NCI-H128 (cell line): ENCODE measurements around the gene RPTOR.

Experiments used
- DNase-seq: peaks from one replicate; lab custom pipeline; 2025; ENCODE audit not compliant: unreplicated experiment; lab: John Stamatoyannopoulos, UW

The RPTOR gene

DNA sequence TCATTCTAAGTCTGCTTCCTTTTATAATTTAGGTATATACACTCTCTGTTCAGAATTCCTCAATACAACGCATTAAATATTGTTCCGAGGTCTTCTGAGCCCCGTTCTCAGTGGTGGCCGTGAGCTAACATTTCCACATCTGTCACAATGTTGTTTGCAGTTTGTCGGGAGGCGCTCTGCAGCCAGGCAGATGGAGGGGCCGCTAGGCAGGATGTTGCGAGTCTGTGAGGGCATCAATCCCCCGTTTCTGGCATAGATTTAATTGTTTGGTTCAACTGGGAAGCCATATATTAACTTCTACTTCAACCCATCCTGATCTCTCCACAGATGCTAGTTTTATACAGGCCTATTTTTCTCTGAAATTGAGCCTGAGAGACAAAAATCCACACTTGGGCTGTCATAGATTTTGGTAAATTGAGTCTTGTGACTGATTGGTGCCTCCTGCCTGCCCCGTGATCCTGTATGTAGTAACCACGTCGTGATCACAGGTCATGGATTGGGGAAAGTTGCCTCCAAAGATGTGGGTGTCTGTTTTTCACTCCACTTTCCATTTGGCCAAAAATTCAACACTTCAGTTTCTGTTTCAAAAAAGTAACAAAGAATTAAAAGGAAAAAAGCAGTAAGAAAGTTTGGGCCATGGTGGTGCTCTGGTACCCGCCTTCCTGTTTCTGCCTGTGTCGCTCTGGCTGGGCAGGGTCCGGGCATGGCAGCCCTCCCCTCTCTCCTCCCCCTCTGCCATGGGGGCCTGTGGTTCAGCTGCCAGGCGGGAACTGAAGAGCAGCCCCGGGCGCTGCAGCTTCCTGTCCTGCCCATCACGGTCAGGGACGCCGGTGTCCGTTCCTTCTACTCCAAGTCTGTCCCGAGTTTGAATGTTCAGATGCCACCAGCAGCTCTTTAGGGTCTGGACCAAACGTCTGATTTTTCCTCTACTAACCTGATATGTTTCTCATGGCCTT lies 41.5 kb downstream of the RPTOR start:
- no peak for DNase-seq

DNA sequence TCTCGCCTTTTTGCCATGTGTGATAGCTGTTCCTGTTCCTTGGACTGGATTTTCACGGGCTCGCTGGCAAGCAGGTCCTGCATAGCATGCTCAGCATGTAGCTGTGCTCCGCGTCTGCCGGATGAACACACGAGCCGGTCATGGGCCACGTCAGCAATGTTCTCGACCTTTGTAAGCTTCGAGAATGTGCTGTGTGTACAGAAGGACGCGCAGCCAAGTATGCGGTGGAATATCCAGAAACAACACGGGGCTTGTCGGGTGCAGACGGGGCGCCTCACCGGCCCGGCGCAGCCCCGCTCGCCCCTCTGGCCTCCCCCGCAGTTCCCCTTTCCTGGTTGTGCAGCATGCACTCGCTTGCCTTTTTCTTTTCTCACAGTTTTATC lies 42.2 kb downstream of the RPTOR start:
- no peak for DNase-seq

DNA sequence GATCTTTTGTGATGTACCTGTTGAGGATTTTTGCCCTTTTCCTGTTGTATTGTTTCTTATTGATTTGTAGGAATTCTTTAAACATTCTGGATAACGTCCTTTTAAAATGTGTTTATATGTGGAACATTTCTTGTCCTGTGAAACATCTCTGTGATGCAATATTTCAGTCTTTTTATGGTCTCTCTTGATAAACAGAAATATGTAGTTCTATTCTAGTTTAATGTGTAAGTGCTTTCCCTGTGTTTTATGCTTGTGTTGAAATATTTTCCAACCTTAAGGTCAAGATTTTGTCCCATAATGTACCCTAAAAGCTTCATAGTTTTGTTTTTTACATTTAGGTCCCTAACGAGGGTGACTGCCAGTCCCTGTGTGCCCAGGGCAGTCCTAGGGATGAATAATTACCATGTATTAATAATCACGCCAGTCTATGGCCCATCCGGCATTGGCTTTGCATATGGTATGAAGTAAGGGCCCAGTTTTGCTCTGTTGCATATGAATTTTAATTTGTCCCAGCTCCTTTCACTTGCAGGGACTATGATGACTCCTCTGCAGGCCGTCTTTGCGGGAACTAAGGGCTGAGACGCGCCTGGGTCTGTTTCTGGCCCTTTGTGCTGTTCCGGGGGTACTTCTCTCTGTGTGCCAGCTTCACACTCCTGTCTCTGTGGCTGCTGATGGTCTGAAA lies 44.2 kb downstream of the RPTOR start:
- DNase-seq = no peak

DNA sequence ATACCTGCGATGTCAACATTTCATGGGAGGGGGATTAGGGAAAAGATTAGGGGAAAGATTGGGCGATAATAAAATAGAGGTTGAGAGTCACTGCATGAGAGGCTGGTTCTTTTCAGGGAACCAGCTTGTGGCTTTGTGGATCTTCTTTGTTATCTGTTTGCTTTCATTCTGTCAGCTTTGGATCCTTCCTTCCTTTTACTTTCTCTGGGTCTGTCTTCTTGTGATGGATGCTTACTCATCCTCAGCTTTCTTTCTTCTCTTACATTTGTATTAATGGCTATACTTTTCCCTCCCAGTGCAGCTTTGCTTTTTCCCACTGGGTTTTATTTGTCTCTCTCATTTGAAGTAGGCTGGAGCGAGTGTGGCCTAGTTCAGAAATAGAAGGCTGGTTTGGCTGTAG lies 47.1 kb downstream of the RPTOR start:
- no peak for DNase-seq

DNA sequence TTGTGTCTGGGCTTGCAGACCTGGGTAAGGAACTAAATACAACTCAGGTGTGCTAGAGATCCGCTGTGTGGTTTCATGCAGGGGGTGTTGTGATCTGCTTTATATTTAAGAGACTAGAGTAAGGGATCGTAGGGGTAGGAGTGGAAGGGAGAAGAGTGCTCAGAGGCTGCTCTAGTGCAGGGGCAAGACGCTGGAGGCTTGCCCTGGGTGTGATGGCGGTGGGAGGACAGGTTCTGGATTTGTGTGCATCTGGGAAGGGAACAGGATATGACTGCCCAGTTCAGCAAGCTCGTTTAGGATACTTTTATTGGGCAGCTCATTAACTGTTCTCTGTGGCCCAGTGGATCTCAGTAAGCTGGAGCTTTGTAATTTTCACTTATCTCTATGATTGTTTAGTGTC lies 47.6 kb downstream of the RPTOR start:
- DNase-seq = no peak

DNA sequence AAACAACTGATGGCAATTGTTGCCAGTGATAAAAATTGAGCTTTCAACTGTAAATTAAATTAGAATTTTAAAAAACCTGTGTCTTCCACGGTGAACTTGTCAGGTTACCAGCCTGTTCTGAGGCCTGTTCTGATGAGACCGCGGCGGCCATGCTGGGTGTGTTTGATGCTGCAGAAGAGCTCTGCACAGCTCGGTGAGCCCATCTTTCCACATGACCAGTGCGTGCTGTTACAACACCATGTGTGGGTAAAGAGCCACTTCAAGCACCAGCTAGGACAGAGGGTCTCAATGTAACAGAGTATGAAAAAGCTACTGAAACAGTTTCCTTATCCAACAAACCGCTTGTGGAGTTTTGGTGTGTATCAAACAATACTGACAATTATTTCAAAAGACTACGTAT lies 48.5 kb downstream of the RPTOR start:
- no peak for DNase-seq

DNA sequence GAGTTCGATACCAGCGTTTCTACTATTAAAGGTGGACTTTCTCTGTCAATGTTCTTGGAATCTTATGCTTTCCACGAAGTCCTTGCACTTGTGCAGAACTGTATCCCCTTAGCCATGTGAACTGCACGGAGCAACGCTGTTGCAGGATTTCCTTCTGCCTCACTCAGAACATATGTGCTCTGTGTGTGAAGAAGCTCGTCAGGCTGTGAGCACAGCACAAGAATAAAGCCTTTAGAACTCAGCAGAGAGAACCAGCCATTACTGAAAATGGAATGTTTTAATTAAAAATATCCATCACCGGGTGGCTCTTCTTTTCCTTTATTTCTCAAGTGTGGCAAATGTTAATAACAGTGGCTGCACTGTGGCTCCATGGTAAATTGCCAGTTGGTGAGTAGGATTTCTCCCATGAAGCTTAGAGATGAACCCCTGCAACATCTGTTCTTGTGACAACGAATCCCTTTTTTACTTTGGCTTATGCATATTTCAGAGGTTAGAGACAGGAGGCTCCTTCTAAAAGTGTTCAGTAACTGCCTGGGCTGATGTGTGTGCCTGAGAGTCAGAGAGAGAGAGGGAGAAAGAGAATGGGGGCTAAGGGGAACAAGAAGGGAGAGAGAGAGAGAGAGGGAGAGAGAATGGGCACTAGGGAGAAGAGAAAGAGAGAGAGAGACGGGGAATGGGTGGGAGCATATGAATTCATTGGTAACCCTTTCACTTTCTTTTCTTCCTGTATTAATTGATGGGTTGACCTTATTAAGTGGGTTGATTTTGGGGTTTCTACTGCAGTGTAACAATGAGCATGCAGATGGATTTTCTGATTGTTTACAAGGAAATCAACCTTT lies 50.0 kb downstream of the RPTOR start:
- DNase-seq = no peak

DNA sequence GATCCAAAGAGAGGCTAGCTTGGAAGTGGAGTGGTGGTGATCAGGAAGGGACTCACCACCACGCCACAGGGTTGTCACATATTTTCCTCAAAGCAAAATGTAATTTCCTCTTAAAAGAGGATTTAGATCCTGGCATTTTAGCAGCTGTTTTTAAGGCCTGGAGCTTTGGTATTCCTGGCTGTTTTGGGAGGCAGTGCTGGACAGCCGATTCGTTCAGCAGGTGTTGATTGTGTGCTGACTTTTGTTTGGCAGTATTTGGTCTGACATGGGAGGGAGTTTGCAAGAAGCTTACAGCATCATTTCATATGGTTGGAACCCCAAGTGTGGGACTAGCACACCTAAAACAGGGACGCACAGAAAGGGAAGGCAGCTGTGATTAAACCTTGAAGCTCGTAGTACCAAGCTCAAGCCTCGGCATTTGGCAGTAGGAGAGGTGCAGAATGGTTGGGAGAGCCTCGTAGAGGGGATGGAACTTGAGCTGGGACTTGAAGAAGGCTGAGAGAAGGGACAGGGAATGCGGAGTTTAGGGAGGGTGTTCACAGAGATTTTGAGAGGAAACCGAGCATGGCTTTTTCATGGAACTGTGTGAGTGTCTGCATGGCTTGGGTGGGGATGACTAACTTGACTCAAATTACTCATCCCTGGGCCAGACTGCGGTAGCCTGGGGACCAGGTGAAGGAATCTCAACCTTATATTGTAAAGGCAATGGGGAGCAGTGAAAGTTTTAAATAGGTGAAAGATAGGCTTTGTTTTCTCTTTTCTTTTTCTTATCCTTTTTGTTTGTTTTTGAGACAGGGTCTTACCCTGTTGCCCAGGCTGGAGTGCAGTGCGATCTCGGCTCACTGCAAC lies 52.3 kb downstream of the RPTOR start:
- DNase-seq = no peak

DNA sequence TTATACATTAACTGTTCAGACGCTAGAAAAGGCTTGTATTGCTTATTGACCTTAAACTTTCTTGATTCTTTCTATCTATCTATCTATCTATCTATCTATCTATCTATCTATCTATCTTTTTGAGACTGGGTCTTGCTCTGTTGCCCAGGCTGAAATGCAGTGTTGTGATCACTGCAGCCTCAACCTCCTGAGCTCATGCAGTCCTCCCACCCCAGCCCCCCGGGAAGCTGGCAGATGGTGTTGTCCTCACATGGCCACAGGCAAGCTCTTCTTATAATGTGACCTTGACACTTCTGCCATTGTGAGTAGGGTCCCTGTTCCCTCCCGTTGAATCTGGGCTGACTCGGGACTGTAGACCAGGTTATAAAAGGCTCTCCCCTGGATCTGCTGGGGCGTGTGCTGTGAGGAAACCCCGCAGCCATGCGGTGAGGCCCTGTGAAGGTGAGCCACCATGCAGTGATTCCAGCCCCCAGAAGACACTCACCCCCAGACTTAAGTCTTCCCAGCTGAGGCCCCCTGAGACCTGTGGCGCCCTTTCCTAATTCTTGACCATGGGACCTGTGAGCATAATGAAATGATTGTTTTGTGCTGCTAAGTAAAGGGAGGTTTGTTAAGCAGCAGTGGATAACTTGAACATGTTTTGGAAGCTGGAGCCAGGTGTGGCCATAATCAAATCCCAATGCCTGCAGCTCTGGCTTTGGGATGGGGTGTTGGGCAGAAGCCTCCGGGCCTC lies 54.3 kb downstream of the RPTOR start:
- DNase-seq = no peak

DNA sequence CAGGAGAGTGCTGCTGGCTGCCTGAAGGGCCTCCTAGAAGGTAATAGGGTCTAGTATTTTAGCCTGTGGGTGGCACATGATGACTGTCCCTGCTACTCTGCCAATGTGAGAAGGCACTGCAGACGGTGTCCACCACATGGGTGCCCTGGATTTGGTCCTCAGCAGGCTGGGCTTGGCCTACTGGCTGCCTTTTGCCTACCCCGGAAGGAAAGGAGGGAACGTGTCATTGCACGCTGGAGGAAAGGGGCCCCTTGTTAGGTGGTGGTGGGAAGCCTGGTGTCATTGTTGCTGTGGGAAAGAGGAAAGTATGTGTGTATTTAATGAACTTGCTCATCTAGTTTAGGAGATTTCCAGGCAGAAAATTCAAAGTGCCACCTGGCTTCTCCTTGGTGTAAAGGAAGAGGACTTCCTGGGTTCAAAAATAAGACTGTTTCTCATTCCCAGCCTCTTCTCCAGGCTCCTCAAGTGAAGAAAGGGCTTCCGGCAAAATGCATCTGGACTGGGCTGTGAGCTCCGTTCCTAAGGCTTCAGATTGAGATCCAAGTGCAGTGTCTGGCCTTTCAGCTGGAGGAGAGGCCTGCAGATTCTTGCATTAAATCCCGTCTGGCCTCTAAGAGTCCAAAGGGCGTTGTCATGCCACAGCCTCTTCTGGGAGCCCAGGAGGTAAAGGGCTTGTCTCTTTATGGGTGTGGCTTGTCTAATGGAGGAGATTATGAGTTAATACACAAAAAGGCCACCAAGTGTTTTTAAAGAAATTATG lies 55.1 kb downstream of the RPTOR start:
- no peak for DNase-seq

DNA sequence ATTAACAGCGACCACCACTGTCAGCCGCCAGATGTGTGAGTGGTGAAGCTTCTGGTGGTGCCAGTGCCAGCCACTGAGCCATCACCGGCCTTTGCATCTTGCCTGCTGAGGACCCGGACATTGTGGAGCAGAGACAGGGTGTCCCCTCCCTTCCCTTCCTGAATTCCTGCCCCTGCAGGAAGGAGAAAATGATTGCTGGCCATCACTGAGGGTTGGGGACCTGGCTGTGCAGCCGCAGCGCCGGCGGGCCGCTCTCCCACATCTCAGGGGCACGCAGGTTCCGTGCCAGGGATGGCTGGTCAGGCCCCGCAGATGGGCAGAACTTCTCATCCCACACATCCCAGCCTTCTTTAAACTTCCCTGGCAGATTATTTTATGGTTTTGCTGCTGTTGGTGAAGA lies 56.5 kb downstream of the RPTOR start:
- DNase-seq = no peak

DNA sequence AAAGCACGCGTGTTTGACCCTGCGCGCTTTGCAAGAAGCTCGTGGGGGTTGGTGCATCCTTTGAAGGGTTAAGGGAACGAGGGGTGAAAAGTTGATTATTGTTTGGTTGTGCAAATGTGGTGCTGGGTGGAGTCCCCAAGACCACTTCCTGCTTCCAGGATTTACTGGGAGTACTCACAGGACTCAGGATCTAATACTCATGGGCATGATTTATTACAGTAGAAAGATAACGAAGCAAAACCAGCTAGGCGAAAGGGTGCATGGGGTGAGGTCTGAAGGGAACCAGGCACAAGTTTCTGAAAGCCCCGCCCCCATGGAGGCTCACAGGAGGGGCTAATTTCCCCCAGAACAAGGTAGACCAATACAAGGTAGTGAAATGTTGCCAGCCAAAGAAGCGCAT lies 58.8 kb downstream of the RPTOR start:
- no peak for DNase-seq

DNA sequence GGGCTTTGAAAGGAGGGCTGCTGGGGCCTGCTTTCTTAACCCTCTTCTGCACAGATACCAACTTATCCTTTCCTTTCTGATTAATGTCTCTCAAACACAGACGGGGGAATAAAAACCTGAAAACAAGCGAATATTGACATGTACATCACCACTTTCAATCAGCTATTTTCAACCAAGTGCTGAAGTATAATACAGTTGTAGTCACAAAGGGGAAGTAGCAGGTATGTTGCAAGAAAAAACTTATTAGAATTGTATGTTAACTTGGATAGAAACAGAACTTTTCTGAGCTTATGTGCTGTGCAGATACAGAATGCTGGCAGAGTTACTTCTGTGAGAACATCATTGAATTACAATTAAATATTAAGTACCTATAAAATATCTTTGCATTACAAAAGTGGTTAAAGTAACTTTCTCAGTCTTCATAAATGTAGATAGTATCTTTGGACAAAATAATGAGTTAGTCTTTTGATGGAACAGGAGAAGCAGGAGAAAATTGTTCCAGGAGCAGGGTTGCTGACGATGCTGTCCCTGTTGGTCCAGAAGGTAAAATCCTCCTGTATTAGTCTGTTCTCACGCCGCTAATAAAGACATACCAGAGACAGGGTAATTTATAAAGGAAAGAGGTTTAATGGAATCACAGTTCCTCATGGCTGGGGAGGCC lies 59.5 kb downstream of the RPTOR start:
- DNase-seq = no peak

DNA sequence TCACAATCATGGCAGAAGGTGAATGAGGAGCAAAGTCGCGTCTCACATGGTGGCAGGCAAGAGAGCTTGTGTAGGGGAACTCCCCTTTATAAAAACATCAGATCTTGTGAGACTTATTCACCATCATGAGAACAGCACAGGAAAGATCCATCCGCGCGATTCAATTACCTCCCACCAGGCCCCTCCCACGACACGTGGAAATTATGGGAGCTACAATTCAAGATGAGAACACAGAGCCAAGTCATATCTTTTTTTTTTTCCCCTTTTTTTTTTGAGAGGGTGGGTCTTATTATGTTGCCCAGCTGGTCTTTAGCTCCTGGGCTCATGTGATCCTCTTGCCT lies 60.0 kb downstream of the RPTOR start:
- no peak for DNase-seq

DNA sequence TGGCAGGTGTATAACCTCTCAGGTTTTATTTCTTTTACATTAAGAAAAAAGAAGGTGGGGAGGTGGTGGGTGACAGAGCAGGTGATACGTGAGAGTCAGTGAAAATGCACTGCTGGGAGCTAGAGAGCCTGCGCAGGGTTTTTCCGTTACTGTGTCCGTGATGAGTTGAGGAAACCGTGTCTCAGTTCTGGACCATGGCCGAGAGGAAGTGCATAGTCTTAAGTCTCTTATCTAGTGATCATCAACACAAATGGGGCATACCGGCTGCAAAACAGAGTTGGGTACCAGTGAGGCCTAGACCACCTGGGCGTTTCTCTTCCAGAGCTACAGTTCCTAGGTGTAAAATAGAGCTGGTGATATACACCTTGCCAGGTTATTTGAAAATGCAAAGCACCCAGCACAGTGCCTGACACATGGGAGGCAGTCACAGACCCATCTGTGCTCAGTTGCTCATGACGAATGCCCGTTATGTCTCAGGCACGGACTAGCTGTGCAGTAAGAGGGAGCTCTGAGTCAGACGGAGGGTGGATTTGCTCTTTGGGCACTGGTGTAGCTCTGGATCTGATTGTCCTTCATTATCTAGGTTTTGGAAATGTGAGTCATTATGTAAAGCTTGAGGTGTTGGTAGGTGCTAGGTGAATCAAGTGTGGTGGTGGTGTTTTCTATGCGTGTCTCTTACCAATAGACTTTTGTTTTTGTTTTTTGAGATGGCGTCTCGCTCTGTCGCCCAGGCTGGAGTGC lies 60.9 kb downstream of the RPTOR start:
- DNase-seq = no peak

DNA sequence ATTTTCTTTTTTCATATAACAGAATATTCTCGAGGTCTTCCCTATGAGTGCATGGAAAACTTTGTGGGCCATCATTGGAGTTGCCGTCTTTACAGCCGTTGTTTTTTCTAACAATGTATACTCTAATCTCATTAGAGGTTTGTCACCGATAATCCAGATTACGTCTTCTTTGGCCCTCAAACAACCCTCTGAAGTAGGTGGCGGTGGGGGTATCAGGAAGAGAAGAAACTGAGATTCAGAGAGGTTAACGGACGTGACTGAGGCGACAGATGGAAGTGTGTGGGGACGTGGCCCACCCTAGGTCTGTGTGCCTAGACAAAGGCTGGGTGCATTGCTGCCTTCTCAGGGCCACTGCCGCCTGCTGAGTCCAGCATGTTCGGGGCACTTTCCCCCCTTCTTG lies 63.7 kb downstream of the RPTOR start:
- DNase-seq = no peak

DNA sequence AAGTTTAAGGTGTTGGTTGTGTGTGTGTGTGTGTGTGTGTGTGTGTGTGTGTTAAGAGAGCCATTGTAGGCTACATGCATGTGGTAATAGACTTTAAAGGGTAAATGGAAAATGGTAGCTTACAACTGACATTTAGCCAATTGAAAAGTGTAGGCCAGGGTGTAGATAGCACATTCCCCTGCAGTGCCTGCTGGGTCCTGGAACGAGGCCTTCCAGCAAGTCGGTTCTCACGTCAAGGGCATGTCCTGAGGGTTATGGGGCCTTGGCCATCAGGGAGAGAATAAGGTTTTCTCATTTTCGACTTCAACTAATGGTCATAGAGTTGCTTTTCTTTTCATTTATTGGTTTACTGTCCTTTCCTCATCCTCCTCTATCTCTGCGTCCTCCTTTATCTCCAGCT lies 65.1 kb downstream of the RPTOR start:
- DNase-seq = no peak

DNA sequence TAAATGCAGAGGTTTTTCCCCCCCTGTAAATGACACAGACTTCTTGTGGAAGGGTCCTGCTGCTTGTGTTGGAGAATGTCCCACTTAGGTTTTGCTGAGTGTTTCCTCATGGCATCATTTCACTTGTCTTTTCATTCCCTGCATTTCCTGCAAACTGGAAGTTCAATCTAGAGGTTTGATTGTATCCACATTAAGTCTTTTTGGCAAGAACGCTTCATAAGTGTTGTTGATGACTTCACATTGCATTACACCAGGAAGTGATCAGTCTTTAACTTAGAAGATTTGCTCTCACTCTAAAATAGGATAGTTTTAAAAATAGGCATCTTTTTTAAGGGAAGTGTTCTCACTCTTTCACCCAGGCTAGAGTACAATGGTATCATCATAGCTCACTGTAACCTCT lies 67.2 kb downstream of the RPTOR start:
- no peak for DNase-seq
